ENCODE results near the gene VPS8. TPM values are rescaled to one million over a fixed set of nuclear protein-coding genes. Genes with fewer than 3 reads are reported as not detected.
"Not testable (repeated sequence)": the region's sequence is repeated elsewhere in the genome, so short reads cannot be mapped to it uniquely, and the experiment has no call there.

Gene VPS8
- polyA plus RNA-seq, 2 of the 4 experiments (the other 2 are of a cell fraction), result 10.3 to 30.1 TPM

- POLR2A ChIA-PET, result no interaction called here
- ATAC-seq (no peak), FAIRE-seq (no peak), DNase-seq (ENCODE audit: low read depth in 1 of 2, low spot score in 1 of 2) (no peak)
- 92% methylated on average over 3 of the region's 3 CpGs for WGBS (ENCODE audit: missing lambda C conversion rate)
- no peaks in the 10 kb centered on the region for H3K4me1 ChIP-seq
- CTCF ChIA-PET, result interaction anchor here (0.9 kb wide), 1 partner anchor 12 kb away, joined by 3 read pairs; no protein-coding TSS in a partner anchor
- no peak overlapping the region for H3K27ac ChIP-seq
- TF ChIP-seq EHF (CRISPR knock-in tag; IDR thresholded peaks at IDR 0.05) (no peak), RFX5 (IDR thresholded peaks at IDR 0.05) (no peak), POLR2AphosphoS2 (conservative IDR thresholded peaks at IDR 0.05; ENCODE audit: low read length) (no peak), SMC3 (IDR thresholded peaks at IDR 0.05) (no peak), HOXB13 (CRISPR knock-in tag; IDR thresholded peaks at IDR 0.05; ENCODE audit: low read depth) (no peak), MAZ (IDR thresholded peaks at IDR 0.05; ENCODE audit: borderline replicate concordance, low read depth, low read length) (no peak), NFE2L2 (conservative IDR thresholded peaks at IDR 0.05; ENCODE audit: low read length) (no peak), EHMT2 (IDR thresholded peaks at IDR 0.05; ENCODE audit: low read depth) (no peak), JUNB (IDR thresholded peaks at IDR 0.05) (no peak), CBX8 (IDR thresholded peaks at IDR 0.05) (no peak), BCL3 (IDR thresholded peaks at IDR 0.05) (no peak), FOSL2 (IDR thresholded peaks at IDR 0.05) (no peak), FOSL2 (CRISPR knock-in tag; IDR thresholded peaks at IDR 0.05) (no peak), TFCP2L1 (CRISPR knock-in tag; IDR thresholded peaks at IDR 0.05) (no peak), USF2 (IDR thresholded peaks at IDR 0.05) (no peak), MAFK (IDR thresholded peaks at IDR 0.05; ENCODE audit: partially characterized antibody) (no peak), ZFP36 (IDR thresholded peaks at IDR 0.05; ENCODE audit: borderline replicate concordance, partially characterized antibody) (no peak), CHD4 (IDR thresholded peaks at IDR 0.05; ENCODE audit: borderline replicate concordance) (no peak), ATOH8 (CRISPR knock-in tag; IDR thresholded peaks at IDR 0.05; ENCODE audit: low read depth) (no peak)
- H3K4me2 ChIP-seq, result no peak overlapping the region
- H3K9me3 ChIP-seq, result no peaks in the 10 kb centered on the region
- H3K4me3 ChIP-seq, result no peak overlapping the region
Measured at GRCh38 chr3:184954251-184954650, 142.3 kb downstream of the VPS8 start.

GRCh38 chr3:184954851-184955250, 142.9 kb downstream of the VPS8 start:
- H3K27ac ChIP-seq; FAIRE-seq; H3K9me3 ChIP-seq; ATAC-seq; POLR2A ChIA-PET; H3K4me2 ChIP-seq; H3K4me1 ChIP-seq; H3K4me3 ChIP-seq; DNase-seq (ENCODE audit: low read depth in 1 of 2, low spot score in 1 of 2): not testable (repeated sequence)
- WGBS (ENCODE audit: missing lambda C conversion rate), result 84% methylated on average over 8 of the region's 8 CpGs
- CTCF ChIA-PET, result interaction anchor here (0.9 kb wide), 1 partner anchor 11 kb away, joined by 3 read pairs; no protein-coding TSS in a partner anchor

- ChIA-PET POLR2A (no interaction called here), CTCF (interaction anchor here (1.0 kb wide), 2 partner anchors 11 to 91 kb away, joined by 3 to 4 read pairs; no protein-coding TSS in a partner anchor)
- Histone ChIP-seq H3K4me3 (no peak overlapping the region), H3K27ac (no peak overlapping the region), H3K4me2 (no peak overlapping the region), H3K9me3 (no peaks in the 10 kb centered on the region), H3K4me1 (no peaks in the 10 kb centered on the region)
- DNase-seq (ENCODE audit: low read depth in 1 of 2, low spot score in 1 of 2) (no peak), ATAC-seq (no peak), FAIRE-seq (no peak)
- WGBS (ENCODE audit: missing lambda C conversion rate), result 92% methylated on average over 6 of the region's 6 CpGs
- no peak for TF ChIP-seq RFX5 (IDR thresholded peaks at IDR 0.05)
- no peak for TF ChIP-seq FOSL2 (IDR thresholded peaks at IDR 0.05)
- TF ChIP-seq FOSL2 (CRISPR knock-in tag; IDR thresholded peaks at IDR 0.05), result no peak
Measured at GRCh38 chr3:184965639-184966430, 153.9 kb downstream of the VPS8 start.

Data from A549 (cell line).